GM12878 (cell line): ENCODE data around the gene RNF40. TPM values are rescaled to one million over a fixed set of nuclear protein-coding genes. Genes with fewer than 3 reads are reported as not detected.

Experiments
- ATAC-seq: fragments of 200-7000 bp; cut with Tn5 transposase; 3 replicates; pipeline ENCODE4 v1.9.1; 2020; ENCODE audit warnings: mild to moderate bottlenecking, moderate library complexity
- BruUV-seq: library from RNA; stranded (reverse); fragments of 400-500 nt; replicated peaks from 2 replicates; lab custom pipeline; 2021; lab: Mats Ljungman, UMichigan
- CTCF ChIA-PET: fragments of 300-600 bp; sonication (Branson Sonifier 250); formaldehyde crosslinking; extraction: SDS; loops from one replicate; lab custom pipeline; 2021; ENCODE audit warnings: inconsistent platforms; lab: Yijun Ruan, JAX
- POLR2A ChIA-PET: fragments of 350-600 bp; formaldehyde crosslinking; extraction: SDS; loops from one replicate; lab custom pipeline; 2021; ENCODE audit warnings: inconsistent platforms; lab: Charles Lee
- RAD21 ChIA-PET: fragments of 300-600 bp; sonication (Branson Sonifier 250); formaldehyde crosslinking; loops from one replicate; lab custom pipeline; 2023; ENCODE audit warnings: antibody characterized with exemption; ENCODE audit not compliant: unreplicated experiment; lab: Charles Lee
- SMC1A ChIA-PET: fragments of 300-600 bp; sonication (Branson Sonifier 250); formaldehyde crosslinking; loops from one replicate; lab custom pipeline; 2023; ENCODE audit not compliant: unreplicated experiment, uncharacterized antibody; lab: Charles Lee
- DNase-seq: peaks from one replicate; pipeline ENCODE4 v3.0.0-alpha.2; 2011; ENCODE audit warnings: low read depth, low spot score
- FAIRE-seq: peaks from 3 replicates; lab custom pipeline; 2011; peaks lifted over from hg19 to GRCh38; lab: Jason Lieb, UNC
- H2AFZ ChIP-seq: 2 replicates; pipeline ENCODE4 v1.6.0; 2011; ENCODE audit warnings: low read depth, low read length, control low read depth; ENCODE audit not compliant: control insufficient read depth
- H3K27ac ChIP-seq: 2 replicates; pipeline ENCODE4 v1.5.1; 2011; ENCODE audit warnings: control low read depth; ENCODE audit not compliant: control insufficient read depth, insufficient read depth
- H3K27me3 ChIP-seq, 2 experiments: replicated peaks in 1 of 2; 2 replicates each; pipeline versions ENCODE4 v1.6.0 to v1.6.1; 2011; ENCODE audit warnings: low read length in 1 of 2; ENCODE audit not compliant: control insufficient read depth in 2 of 2, insufficient read depth in 2 of 2
- H3K36me3 ChIP-seq, 2 experiments: 2 replicates each; pipeline ENCODE4 v1.5.1; 2011; ENCODE audit warnings: low read length in 1 of 2; ENCODE audit not compliant: control insufficient read depth in 2 of 2, insufficient read depth in 2 of 2
- H3K4me1 ChIP-seq: 2 replicates; pipeline ENCODE4 v1.6.1; 2011; ENCODE audit warnings: mild to moderate bottlenecking, low read length, moderate library complexity, mixed read lengths; ENCODE audit not compliant: control insufficient read depth, insufficient read depth
- H3K4me2 ChIP-seq: 2 replicates; pipeline ENCODE4 v1.6.0; 2011; ENCODE audit warnings: control low read depth; ENCODE audit not compliant: control insufficient read depth, insufficient read depth
- H3K4me3 ChIP-seq: fragments of 200-600 bp; sonication (generic); 2 replicates; pipeline ENCODE4 v1.5.1; 2016
- H3K79me2 ChIP-seq: 2 replicates; pipeline ENCODE4 v1.6.0; 2011; ENCODE audit warnings: low read length; ENCODE audit not compliant: control insufficient read depth, insufficient read depth
- H3K9ac ChIP-seq: 2 replicates; pipeline ENCODE4 v1.8.0; 2011; ENCODE audit warnings: low read length, control low read depth, mixed read lengths; ENCODE audit not compliant: control insufficient read depth, insufficient read depth
- H3K9me3 ChIP-seq: replicated peaks from 3 replicates; pipeline ENCODE4 v1.5.1; 2011; ENCODE audit warnings: mild to moderate bottlenecking, low read length; ENCODE audit not compliant: control insufficient read depth, insufficient read depth
- H4K20me1 ChIP-seq: 2 replicates; pipeline ENCODE4 v1.6.0; 2011; ENCODE audit not compliant: control insufficient read depth, insufficient read depth
- CHD4 ChIP-seq: fragments of 200-600 bp; sonication (generic); IDR thresholded peaks from 2 replicates; pipeline ENCODE4 v1.6.1; 2016; ENCODE audit warnings: mild to moderate bottlenecking
- ETV6 ChIP-seq, 2 experiments: fragments of 450-650 bp in 1 of 2; IDR thresholded peaks in 1 of 2; conservative IDR thresholded peaks in 1 of 2; 2 replicates each; pipeline ENCODE4 v1.6.1; 2014; ENCODE audit warnings: antibody characterized with exemption in 1 of 2, borderline replicate concordance in 1 of 2, low read depth in 1 of 2, mild to moderate bottlenecking in 1 of 2, moderate library complexity in 1 of 2
- FOXK2 ChIP-seq: fragments of 450-650 bp; IDR thresholded peaks from 2 replicates; pipeline ENCODE4 v1.6.1; 2017; ENCODE audit warnings: mild to moderate bottlenecking, moderate library complexity
- GABPA ChIP-seq: IDR thresholded peaks from 2 replicates; pipeline ENCODE4 v1.6.1; 2014; ENCODE audit warnings: antibody characterized with exemption, low read depth, mild to moderate bottlenecking, inconsistent platforms
- NFYA ChIP-seq: IDR thresholded peaks from 2 replicates; pipeline ENCODE4 v1.6.1; 2011; ENCODE audit warnings: low read depth, mild to moderate bottlenecking, low read length, improper control_type of control experiment, borderline replicate concordance
- SPI1 ChIP-seq: IDR thresholded peaks from 2 replicates; pipeline ENCODE4 v1.6.1; 2011; ENCODE audit warnings: low read depth, mild to moderate bottlenecking, low read length, moderate library complexity, borderline replicate concordance; ENCODE audit not compliant: insufficient read depth
- TARDBP ChIP-seq: IDR thresholded peaks from 2 replicates; pipeline ENCODE4 v1.6.1; 2016; ENCODE audit warnings: borderline replicate concordance
- ZNF217 ChIP-seq: fragments of 450-650 bp; IDR thresholded peaks from 2 replicates; pipeline ENCODE4 v1.6.1; 2017; ENCODE audit warnings: antibody characterized with exemption, mild to moderate bottlenecking
- WGBS: methylation state at CpG from one replicate; pipeline ENCODE4 v1.1.6; 2016; ENCODE audit warnings: low lambda C conversion rate; ENCODE audit not compliant: insufficient replicate concordance, insufficient coverage; ENCODE audit errors: missing lambda C conversion rate; 5-methylcytosine and 5-hydroxymethylcytosine counted together
- in situ Hi-C: fragments of 300-500 bp; cut with MboI; formaldehyde crosslinking; loops from 9 replicates; pipeline ENCODE4 v1.14.3; 2018; ENCODE audit warnings: mixed read lengths
- intact Hi-C: fragments of 100-400 bp; cut with micrococcal nuclease; formaldehyde crosslinking; loops from one replicate; pipeline ENCODE4 v1.14.2; 2022; ENCODE audit not compliant: unreplicated experiment
- polyA plus RNA-seq, 11 experiments: library from polyadenylated mRNA; depleted of rRNA in 4 of 11; unstranded in 6 of 11; stranded (reverse) in 5 of 11; fragments of >200 nt; fragmentation: Nextera tagmentation in 4 of 11; fragmentation: Illumina TruSeq in 1 of 11; extraction: Ambion mirVana in 4 of 11; extraction: Trizol in 1 of 11; gene quantifications; 1 replicate in 1 of 11; 2 replicates in 10 of 11; pipeline versions ENCODE4 v1.2.1 to v1.2.3, GENCODE V29; 2011 to 2016; ENCODE audit warnings: inconsistent platforms in 2 of 11, missing spikeins in 2 of 11, low read depth in 1 of 11
- total RNA-seq, 4 experiments: library from RNA; depleted of rRNA in 3 of 4; stranded (reverse); fragments of >200 nt in 3 of 4; fragmentation: Illumina TruSeq in 1 of 4; extraction: Trizol in 1 of 4; gene quantifications; 2 replicates each; pipeline versions ENCODE4 v1.2.1 to v1.2.3, GENCODE V29; 2013 to 2021
- TF ChIP-seq, protein P1 (sequence below): fragments of 150-350 bp; IDR thresholded peaks from 2 replicates; pipeline ENCODE4 v1.6.1; 2014; ENCODE audit warnings: mild to moderate bottlenecking, low read depth, low read length
- TF ChIP-seq, protein P2 (sequence below): fragments of 450-650 bp; IDR thresholded peaks from 2 replicates; pipeline ENCODE4 v1.6.1; 2017; ENCODE audit warnings: mild to moderate bottlenecking
- TF ChIP-seq, protein P3 (sequence below): fragments of 450-650 bp; formaldehyde crosslinking; IDR thresholded peaks from 2 replicates; pipeline ENCODE4 v1.4.0; 2022; ENCODE audit warnings: mild to moderate bottlenecking, moderate library complexity
- TF ChIP-seq, protein P4 (sequence below): fragments of 450-650 bp; IDR thresholded peaks from 2 replicates; pipeline ENCODE4 v1.6.1; 2017; ENCODE audit warnings: mild to moderate bottlenecking, moderate library complexity

The RNF40 gene
- total and polyA plus RNA-seq, 10 of the 15 experiments (the other 5 are each of a cell fraction or from before 2014, with no cell fraction given): 3.7 to 97.6 (median 58.4) TPM

DNA sequence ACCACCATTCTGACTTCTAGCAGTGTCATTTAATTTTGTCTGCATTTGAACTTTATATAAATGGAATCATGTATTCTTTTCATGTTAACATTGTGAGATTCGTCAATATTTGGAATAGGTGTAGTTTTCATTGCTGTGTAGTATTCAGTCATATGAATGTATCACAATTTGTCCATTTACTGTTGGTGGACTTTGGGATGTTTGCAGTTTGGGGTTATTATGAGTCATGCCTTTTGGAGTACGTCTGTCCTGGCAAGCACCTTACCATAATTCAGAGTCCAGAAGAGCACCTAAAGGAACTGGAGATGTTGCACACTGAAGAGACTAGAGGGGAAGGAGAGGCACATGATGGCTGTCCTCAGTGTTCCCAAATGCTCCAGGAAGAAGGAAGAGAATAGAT lies 17.0 kb upstream of the RNF40 start:
- CTCF ChIA-PET: interaction anchor here (1.5 kb wide), 1 partner anchor 156 kb away, joined by 3 read pairs; no protein-coding TSS in a partner anchor
- FAIRE-seq (no peak), ATAC-seq (no peak), DNase-seq (no peak)
- no peak overlapping the region for H3K4me2 ChIP-seq
- in situ Hi-C loops (no loop called here), intact Hi-C loops (no loop called here)
- H3K4me1 ChIP-seq: peaks cover 6% of the 10 kb centered on the region
- peaks cover 0 to 10% of the 10 kb centered on the region in 2 experiments; a peak in 2 of 4 replicates for H3K36me3 ChIP-seq
- H3K4me3 ChIP-seq: no peak overlapping the region
- no peak overlapping the region for H3K27ac ChIP-seq
- no peak overlapping the region for H2AFZ ChIP-seq
- RAD21 ChIA-PET: no interaction called here
- SMC1A ChIA-PET: no interaction called here
- H3K27me3 ChIP-seq: no peaks in the 10 kb centered on the region
- no peak overlapping the region for H3K9ac ChIP-seq
- no peaks in the 10 kb centered on the region; the same call in 1 of the 2 replicates for H4K20me1 ChIP-seq
- H3K79me2 ChIP-seq: peaks cover 13% of the 10 kb centered on the region
- H3K9me3 ChIP-seq: no peaks in the 10 kb centered on the region
- BruUV-seq: no TSS peak
- WGBS: 81% methylated on average over 2 of the region's 2 CpGs
- POLR2A ChIA-PET: no interaction called here
- TF ChIP-seq, protein P1, sequence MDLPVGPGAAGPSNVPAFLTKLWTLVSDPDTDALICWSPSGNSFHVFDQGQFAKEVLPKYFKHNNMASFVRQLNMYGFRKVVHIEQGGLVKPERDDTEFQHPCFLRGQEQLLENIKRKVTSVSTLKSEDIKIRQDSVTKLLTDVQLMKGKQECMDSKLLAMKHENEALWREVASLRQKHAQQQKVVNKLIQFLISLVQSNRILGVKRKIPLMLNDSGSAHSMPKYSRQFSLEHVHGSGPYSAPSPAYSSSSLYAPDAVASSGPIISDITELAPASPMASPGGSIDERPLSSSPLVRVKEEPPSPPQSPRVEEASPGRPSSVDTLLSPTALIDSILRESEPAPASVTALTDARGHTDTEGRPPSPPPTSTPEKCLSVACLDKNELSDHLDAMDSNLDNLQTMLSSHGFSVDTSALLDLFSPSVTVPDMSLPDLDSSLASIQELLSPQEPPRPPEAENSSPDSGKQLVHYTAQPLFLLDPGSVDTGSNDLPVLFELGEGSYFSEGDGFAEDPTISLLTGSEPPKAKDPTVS: no peak
- TF ChIP-seq FOXK2: no peak
- no peak for TF ChIP-seq SPI1
- no peak for TF ChIP-seq CHD4
- TF ChIP-seq, protein P2, sequence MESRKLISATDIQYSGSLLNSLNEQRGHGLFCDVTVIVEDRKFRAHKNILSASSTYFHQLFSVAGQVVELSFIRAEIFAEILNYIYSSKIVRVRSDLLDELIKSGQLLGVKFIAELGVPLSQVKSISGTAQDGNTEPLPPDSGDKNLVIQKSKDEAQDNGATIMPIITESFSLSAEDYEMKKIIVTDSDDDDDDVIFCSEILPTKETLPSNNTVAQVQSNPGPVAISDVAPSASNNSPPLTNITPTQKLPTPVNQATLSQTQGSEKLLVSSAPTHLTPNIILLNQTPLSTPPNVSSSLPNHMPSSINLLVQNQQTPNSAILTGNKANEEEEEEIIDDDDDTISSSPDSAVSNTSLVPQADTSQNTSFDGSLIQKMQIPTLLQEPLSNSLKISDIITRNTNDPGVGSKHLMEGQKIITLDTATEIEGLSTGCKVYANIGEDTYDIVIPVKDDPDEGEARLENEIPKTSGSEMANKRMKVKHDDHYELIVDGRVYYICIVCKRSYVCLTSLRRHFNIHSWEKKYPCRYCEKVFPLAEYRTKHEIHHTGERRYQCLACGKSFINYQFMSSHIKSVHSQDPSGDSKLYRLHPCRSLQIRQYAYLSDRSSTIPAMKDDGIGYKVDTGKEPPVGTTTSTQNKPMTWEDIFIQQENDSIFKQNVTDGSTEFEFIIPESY: no peak
- TF ChIP-seq ETV6 (conservative IDR thresholded peaks at IDR 0.05 in 1 of 2, IDR thresholded peaks at IDR 0.05 in 1 of 2; ENCODE audit: borderline replicate concordance in 1 of 2, low read depth in 1 of 2): no peak
- TF ChIP-seq, protein P3, sequence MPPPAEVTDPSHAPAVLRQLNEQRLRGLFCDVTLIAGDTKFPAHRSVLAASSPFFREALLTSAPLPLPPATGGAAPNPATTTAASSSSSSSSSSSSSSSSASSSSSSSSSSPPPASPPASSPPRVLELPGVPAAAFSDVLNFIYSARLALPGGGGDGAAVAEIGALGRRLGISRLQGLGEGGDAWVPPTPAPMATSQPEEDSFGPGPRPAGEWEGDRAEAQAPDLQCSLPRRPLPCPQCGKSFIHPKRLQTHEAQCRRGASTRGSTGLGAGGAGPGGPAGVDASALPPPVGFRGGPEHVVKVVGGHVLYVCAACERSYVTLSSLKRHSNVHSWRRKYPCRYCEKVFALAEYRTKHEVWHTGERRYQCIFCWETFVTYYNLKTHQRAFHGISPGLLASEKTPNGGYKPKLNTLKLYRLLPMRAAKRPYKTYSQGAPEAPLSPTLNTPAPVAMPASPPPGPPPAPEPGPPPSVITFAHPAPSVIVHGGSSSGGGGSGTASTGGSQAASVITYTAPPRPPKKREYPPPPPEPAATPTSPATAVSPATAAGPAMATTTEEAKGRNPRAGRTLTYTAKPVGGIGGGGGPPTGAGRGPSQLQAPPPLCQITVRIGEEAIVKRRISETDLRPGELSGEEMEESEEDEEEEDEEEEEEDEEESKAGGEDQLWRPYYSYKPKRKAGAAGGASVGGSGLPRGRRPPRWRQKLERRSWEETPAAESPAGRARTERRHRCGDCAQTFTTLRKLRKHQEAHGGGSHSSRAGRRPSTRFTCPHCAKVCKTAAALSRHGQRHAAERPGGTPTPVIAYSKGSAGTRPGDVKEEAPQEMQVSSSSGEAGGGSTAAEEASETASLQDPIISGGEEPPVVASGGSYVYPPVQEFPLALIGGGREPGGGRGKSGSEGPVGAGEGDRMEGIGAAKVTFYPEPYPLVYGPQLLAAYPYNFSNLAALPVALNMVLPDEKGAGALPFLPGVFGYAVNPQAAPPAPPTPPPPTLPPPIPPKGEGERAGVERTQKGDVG: no peak
- no peak for TF ChIP-seq ZNF217
- TF ChIP-seq, protein P4, sequence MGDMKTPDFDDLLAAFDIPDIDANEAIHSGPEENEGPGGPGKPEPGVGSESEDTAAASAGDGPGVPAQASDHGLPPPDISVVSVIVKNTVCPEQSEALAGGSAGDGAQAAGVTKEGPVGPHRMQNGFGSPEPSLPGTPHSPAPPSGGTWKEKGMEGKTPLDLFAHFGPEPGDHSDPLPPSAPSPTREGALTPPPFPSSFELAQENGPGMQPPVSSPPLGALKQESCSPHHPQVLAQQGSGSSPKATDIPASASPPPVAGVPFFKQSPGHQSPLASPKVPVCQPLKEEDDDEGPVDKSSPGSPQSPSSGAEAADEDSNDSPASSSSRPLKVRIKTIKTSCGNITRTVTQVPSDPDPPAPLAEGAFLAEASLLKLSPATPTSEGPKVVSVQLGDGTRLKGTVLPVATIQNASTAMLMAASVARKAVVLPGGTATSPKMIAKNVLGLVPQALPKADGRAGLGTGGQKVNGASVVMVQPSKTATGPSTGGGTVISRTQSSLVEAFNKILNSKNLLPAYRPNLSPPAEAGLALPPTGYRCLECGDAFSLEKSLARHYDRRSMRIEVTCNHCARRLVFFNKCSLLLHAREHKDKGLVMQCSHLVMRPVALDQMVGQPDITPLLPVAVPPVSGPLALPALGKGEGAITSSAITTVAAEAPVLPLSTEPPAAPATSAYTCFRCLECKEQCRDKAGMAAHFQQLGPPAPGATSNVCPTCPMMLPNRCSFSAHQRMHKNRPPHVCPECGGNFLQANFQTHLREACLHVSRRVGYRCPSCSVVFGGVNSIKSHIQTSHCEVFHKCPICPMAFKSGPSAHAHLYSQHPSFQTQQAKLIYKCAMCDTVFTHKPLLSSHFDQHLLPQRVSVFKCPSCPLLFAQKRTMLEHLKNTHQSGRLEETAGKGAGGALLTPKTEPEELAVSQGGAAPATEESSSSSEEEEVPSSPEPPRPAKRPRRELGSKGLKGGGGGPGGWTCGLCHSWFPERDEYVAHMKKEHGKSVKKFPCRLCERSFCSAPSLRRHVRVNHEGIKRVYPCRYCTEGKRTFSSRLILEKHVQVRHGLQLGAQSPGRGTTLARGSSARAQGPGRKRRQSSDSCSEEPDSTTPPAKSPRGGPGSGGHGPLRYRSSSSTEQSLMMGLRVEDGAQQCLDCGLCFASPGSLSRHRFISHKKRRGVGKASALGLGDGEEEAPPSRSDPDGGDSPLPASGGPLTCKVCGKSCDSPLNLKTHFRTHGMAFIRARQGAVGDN: no peak
- no peak for TF ChIP-seq NFYA
- TF ChIP-seq GABPA: no peak
- TF ChIP-seq TARDBP: no peak
